ENCODE data around the gene ROBO1. TPM values are rescaled to one million over a fixed set of nuclear protein-coding genes. Genes with fewer than 3 reads are reported as not detected.
"Not testable (repeated sequence)": the region's sequence is repeated elsewhere in the genome, so short reads cannot be mapped to it uniquely, and the experiment has no call there.

The ROBO1 gene
- total RNA-seq, 1 donor, result 88.5 TPM

GRCh38 chr3:78701537-78701936 lies 1066.3 kb downstream of the ROBO1 start:
- TF ChIP-seq CTCF (IDR thresholded peaks at IDR 0.05; ENCODE audit: insufficient read depth, low read depth, low read length), result no peak
- DNase-seq (ENCODE audit: low read depth), result no peak
- H3K4me3 ChIP-seq (ENCODE audit: low read depth, low read length), result no peak overlapping the region

- TF ChIP-seq CTCF (IDR thresholded peaks at IDR 0.05; ENCODE audit: insufficient read depth, low read depth, low read length), result no peak
- no peak overlapping the region for H3K4me3 ChIP-seq (ENCODE audit: low read depth, low read length)
- DNase-seq (ENCODE audit: low read depth), result no peak
Observed at GRCh38 chr3:78698431-78698830, 1069.4 kb downstream of the ROBO1 start.

GRCh38 chr3:78697426-78697825 lies 1070.4 kb downstream of the ROBO1 start:
- no peak for DNase-seq (ENCODE audit: low read depth)
- TF ChIP-seq CTCF (IDR thresholded peaks at IDR 0.05; ENCODE audit: insufficient read depth, low read depth, low read length), result no peak
- H3K4me3 ChIP-seq (ENCODE audit: low read depth, low read length), result no peak overlapping the region

- DNase-seq (ENCODE audit: low read depth), result no peak
- TF ChIP-seq CTCF (IDR thresholded peaks at IDR 0.05; ENCODE audit: insufficient read depth, low read depth, low read length), result no peak
- no peak overlapping the region for H3K4me3 ChIP-seq (ENCODE audit: low read depth, low read length)
Observed at GRCh38 chr3:78690766-78691165, 1077.0 kb downstream of the ROBO1 start.

GRCh38 chr3:78689378-78689777 lies 1078.4 kb downstream of the ROBO1 start:
- no peak for TF ChIP-seq CTCF (IDR thresholded peaks at IDR 0.05; ENCODE audit: insufficient read depth, low read depth, low read length)
- no peak overlapping the region for H3K4me3 ChIP-seq (ENCODE audit: low read depth, low read length)
- DNase-seq (ENCODE audit: low read depth), result no peak

- no peak for TF ChIP-seq CTCF (IDR thresholded peaks at IDR 0.05; ENCODE audit: insufficient read depth, low read depth, low read length)
- no peak overlapping the region for H3K4me3 ChIP-seq (ENCODE audit: low read depth, low read length)
- DNase-seq (ENCODE audit: low read depth), result no peak
Observed at GRCh38 chr3:78687520-78687919, 1080.3 kb downstream of the ROBO1 start.

- TF ChIP-seq CTCF (IDR thresholded peaks at IDR 0.05; ENCODE audit: insufficient read depth, low read depth, low read length), result no peak
- no peak for DNase-seq (ENCODE audit: low read depth)
- no peak overlapping the region for H3K4me3 ChIP-seq (ENCODE audit: low read depth, low read length)
Observed at GRCh38 chr3:78683284-78683683, 1084.5 kb downstream of the ROBO1 start.

- not testable (repeated sequence) for DNase-seq (ENCODE audit: low read depth); H3K4me3 ChIP-seq (ENCODE audit: low read depth, low read length)
Observed at GRCh38 chr3:78675119-78675805, 1092.5 kb downstream of the ROBO1 start.
